PC-9 (cell line): ENCODE data around the gene PLA2G4C.
"Not testable (repeated sequence)": the region's sequence is repeated elsewhere in the genome, so short reads cannot be mapped to it uniquely, and the experiment has no call there.

Source experiments
- CTCF ChIP-seq: fragments of 200-600 bp; sonication (generic); conservative IDR thresholded peaks from 2 replicates; pipeline ENCODE4 v1.6.1; 2017; ENCODE audit warnings: mixed run types, antibody characterized with exemption, mild to moderate bottlenecking, moderate library complexity
- EZH2 ChIP-seq: fragments of 200-600 bp; sonication (generic); IDR thresholded peaks from 2 replicates; pipeline ENCODE4 v1.8.0; 2017; ENCODE audit warnings: antibody characterized with exemption, low read depth

DNA sequence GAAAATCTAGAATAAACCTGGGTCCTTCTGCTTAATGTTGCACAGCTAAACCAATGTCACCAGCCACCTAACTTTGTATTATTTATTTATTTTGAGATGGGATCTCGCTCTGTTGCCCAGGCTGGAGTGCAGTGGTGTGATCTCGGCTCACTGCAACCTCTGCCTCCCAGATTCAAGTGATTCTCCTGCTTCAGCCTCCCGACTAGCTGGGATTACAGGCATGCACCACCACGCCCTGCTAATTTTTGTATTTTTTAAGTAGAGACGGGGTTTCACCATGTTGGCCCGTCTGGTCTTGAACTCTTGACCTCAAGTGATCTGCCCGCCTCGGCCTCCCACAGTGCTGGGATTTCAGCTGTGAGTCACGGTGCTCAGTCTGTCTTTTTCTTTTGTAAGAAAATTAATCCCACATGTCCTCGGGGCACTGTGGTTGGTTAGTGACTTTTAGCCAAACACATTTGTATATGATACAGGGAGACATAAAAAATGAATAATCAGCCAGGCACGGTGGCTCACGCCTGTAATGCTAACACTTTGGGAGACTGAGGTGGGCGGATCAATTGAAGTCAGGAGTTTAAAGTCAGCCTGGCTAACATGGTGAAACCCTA, 19.4 kb downstream of the PLA2G4C start:
- not testable (repeated sequence) for TF ChIP-seq CTCF, EZH2
